Dermis microvascular lymphatic vessel endothelial cell (primary cell): ENCODE results near the gene SH3BP4. TPM values are rescaled to one million over a fixed set of nuclear protein-coding genes. Genes with fewer than 3 reads are reported as not detected.
A peak's percentile ranks its signal among the peaks of the same experiment; 100 is the strongest.

Source experiments
- DNase-seq, 2 donors: peaks; one replicate each; pipeline versions ENCODE4 v3.0.0 to v3.0.0-alpha.2; 2010; ENCODE audit warnings: low read depth in 2 of 2
- total RNA-seq: library from RNA; depleted of rRNA; stranded (reverse); fragments of >200 nt; gene quantifications from 2 replicates; pipeline ENCODE4 v1.2.1, GENCODE V29; 2014

SH3BP4 gene
- total RNA-seq, 1 donor from 2014 or later = 16.0 TPM

DNA sequence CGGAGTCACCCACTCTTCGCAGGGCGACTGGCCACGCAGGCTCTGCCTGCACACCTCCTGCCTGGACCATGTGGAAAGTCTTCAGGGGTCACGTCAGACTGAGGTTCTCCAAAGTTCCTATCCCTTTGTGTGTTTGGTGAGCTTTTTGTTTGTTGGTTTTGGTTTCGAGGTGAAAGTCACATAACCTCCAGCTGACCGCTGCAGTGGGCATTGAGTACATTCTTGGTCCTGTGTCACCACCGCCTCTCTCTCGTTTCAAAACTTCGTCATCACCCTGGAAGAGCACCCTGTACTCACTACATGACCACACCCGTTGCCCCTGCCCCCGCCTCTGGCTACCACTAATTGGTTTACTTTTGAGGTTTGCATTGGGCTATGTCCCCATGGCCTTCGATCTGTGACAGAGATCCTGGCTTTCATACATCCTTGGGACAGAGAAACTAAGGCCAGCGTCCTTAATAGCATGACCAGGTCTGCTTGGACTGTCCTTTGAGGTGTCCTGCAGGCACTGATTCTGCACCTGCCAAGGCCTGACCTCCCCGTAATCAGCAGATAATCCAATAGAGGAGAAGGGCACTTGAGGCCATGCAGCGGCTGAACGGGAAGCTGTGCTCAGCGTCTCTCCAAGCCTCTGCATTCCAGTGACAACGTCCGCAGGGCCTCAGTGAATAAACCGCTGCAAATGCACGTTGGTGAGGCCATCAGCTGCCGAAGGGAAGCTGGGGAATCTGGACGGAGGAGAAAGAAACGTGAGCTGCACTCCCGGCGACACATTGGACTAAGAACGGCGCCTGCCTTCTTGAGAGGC is 46.8 kb downstream of the SH3BP4 start:
- no peak for DNase-seq

DNA sequence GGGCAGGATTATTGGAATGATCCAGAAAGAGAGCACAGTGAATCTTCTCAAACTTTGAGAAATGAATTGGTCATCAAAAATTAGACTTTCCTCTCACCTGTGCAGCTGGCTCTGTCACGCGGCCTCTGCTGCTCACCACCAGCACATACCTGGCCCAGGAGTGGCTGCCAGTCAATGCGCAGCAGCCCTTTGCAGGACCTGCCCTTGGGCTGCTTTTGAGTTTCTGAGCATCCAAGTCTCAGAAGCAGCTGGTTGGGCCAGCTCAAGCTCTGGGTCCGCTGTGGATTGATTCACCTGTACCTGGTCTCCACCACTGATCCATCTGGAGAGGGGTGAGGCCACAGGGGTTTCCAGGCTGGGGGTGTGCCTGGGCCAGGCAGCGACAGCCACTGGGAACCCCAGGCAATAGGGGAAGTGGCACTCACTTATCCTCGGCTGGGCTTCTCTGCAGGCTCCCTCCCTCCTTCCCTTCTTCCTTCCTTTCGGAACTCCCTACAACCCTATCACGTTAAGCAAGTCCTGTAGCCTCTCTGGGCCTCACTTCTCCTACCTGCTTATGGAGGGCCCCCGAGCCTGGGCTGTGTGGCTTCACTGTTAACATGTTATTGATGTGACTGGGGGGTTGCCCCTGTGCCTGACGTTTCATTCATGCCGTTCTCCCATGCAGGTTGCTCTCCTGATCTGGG is 48.1 kb downstream of the SH3BP4 start:
- DNase-seq = no peak

DNA sequence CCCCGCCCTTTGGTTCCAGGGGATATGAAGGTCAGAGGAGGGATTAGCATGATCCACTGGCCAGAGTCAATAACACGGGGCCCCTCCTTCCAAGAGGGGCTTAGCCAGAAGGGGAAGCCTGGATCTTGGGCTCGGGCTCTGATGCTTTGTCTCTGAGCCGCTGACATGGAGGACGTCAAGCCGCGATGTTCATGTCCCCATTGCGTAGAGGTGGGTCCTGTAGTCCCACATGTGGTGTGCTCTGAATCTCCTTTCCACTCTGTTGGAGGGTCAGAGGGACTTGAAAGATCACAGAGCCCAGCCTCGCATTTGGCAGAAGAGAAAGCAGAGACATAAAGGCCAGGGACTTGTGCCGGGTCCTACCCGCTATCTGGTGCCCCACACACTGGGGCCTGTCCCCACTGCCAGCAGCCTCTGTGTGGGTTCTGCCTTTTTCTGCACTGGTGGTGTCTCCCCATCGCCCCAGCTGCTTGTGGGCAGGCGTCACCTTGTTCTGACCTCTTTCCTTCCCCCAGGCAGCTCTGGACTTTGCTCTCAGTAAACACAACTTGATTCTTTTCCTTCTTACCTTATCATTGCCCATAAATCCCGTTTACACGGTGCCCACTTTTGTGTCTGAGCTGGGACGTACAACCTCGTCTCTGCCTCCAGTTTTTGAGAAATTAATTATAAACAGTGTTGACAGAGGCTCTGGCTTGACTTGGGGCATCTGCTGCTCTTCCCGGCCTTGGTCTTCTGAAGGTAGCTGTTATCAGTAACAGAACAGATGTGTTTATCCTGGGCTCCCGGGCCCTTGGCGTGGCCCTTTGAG is 48.8 kb downstream of the SH3BP4 start:
- DNase-seq = no peak

DNA sequence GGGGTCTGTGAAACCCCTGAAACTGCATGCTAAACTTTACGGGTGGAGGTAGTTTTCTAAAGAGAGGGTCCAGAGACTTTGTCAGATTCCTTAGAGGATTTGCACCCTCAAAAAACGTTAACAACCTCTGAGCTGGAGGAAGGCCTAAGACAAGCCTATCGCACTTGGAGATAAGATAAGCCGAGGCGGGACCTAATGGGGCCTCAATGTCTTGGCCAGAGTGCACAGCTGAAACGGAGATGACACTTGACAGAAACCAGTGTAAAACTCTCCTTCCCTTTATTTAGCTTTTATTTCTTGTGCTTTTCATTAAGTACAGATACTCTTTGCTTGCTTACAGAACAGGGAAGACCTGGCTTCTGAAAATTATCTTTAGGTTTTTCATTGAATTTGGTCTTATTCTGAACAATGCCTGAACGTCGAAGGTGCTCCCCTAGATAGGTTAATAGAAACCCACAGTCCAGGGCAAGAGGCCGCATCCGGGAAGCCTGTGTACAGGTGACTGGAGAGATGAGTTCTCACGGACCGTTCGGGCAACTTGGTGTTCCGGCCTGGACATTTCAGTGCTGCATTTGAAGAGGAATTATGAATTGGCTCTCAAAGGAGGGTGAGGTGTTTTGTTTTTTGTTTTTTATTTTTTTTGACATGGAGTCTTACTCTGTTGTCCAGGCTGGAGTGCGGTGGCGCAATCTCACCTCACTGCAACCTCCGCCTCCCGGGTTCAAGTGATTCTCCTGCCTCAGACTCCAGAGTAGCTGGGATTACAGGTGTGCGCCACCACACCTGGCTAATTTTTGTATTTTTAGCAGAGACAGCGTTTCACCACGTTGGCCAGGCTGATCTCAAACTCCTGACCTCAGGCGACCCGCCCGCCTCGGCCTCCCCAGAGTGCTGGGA is 49.7 kb downstream of the SH3BP4 start:
- DNase-seq = no peak

DNA sequence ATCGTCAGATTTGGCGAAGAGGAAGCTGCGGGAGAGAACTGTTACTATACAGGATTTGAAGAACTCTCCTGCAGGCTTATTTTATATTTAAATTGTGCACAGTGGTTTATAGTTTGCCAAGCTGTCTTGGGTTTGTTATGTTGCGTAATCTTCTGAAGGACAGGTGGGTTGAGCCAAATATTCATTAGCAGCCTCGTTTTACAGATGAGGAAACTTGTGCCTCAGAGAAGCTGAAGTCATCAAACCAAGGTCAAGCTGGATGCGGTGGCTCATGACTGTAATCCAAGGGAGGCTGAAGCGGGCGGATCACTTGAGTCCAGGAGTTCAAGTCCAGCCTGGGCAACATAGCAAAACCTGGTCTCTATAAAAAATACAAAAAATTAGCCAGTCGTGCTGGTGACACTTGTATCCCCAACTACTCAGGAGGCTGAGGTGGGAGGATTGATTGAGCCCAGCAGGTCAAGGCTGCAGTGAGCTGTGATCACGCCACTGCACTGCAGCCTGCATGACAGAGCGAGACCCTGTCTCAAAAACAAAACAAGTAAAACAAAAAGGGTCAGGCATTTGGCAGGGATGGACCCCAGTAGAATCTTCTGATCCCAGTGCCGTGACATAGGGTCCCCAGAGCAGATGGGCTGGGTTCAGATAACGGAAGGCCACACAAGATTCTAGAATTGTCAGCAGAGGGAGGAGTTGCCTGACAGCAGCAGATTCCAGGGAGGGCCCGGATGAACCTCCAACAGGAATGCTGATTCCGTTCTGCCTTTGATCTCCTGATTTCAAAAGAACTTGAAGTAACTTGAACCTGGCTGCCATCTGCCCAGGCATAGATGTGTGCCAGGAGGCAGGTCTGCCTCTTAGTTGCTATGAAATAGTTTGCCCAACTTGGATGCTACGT is 50.6 kb downstream of the SH3BP4 start:
- no peak for DNase-seq

DNA sequence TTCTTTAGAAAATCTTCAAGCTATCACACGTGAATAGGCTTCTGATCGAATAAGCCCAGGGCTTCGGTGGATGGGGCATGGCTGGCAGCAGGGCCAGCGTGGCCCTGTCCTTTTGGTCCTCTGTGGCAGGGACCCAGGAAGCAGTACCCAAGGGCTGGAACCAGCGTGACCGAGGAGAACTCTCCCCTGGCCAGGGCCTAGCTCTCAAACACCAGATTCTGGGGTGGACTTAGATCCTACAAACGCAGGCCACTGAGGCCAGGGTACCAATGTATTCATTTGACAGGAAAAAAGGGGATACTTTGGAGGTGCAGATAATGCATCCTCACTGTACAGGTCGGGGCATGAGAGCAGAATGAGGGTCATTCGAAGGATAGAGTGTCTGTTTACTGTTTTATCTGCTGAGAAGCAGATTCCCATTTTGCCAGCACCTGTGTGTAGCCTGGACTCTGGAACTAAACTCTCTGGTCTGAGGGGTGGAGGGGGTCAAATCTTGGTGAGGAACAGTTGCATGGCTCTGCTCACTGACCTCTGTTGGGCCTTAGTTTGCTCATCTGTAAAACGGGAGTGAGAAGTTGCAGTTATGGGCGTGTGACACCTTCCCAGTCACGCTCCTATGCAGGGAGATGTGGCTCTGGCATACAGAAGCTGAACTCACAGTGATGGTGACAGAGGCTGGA is 51.4 kb downstream of the SH3BP4 start:
- DNase-seq = no peak

DNA sequence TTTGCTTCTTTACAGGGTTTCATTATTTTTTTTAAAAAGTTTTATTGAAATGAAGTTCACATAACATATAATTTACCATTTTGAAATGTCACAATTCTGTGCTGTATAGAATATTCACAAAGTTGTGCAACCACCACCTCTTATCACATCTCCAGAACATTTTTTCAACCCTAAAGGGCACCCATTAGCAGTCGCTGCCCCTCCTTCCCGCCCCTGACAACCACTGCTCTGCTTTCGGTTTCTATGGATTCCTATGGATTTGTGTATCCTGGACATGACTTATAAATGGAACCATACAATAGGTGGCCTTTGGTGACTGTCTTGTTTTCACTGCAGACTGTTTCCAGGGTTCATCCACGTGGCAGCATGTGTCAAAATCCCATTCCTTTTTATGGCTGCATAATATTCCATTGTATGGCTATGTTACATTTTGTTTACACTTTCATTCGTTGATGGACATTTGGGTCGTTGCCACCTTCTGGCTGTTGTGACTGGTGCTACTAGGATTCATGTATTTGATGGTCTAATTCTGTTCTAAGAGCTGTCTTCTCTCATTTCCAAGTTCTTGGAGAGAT is 52.6 kb downstream of the SH3BP4 start:
- no peak for DNase-seq

DNA sequence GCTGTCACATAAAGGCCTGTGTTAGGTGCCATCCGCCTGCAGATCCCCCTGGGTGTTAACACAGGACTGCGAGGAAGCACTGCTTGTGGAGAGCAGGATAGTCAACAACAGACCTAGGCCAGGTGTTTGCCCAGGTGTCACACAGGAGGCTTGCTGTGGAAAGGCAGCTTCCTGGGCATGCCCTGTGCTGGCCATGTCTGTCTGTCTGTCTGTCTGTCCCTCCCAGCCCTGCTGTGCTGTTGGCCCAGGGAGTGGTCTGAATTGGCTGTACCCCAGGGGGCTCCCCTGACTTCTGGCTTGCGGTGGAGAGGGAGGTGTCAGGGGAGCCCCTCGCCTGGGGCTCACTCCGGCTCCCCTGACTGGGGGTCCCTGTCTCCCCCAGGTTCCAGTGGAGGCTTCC is 53.2 kb downstream of the SH3BP4 start:
- DNase-seq = no peak

DNA sequence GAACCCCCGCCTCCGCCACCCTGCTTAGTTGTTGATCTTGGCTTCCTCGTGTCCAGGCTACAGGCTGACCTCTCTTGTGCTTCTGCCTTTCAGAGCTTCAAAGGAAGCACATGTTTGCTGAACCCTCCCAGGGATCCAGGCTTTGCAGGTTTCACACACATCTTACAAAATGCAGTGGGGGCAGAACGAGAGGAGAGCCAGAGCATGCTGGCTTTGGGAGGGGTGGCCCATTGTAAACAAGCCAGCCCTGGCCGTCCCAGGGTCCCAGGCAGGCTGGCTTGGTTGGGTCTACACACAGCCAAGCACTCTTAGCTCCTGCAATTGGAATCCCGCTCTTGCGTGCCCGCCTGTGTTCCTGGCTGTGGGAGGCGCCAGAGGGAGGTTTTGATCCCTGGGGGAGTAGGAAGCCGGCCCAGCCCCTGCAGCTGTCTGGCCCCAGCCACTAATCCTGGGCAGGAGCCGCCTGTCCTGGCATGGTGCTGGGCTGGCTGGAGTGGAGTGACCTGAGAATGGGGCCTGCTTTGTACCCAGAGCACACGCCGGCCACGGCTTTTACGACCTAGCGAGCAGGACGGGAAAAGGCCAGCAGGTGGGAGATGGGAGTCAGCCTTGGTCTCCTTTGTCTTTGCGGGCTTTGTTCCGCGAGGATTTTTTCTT is 53.9 kb downstream of the SH3BP4 start:
- peak in 1 of 2 donors; percentile 64 for DNase-seq

DNA sequence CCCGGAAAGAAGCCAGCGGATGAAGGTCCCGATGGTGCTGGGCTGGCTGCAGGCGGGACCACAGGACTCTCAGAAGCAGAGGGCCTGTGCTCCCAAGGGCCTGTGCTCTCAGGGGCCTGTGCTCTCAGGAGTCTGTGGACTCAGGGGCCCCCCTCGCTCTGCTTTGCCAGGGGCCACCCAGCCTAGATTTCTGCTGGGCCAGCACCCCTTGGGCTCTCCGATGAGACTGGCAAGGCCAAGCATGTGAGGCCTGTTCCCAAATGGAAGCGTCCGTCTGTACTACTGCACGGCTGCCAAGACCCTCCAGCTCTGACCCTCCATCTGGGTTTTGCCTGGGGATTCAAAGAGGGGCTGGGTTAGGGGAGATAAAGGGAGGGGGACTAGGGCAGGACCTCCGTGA is 54.6 kb downstream of the SH3BP4 start:
- DNase-seq = no peak

DNA sequence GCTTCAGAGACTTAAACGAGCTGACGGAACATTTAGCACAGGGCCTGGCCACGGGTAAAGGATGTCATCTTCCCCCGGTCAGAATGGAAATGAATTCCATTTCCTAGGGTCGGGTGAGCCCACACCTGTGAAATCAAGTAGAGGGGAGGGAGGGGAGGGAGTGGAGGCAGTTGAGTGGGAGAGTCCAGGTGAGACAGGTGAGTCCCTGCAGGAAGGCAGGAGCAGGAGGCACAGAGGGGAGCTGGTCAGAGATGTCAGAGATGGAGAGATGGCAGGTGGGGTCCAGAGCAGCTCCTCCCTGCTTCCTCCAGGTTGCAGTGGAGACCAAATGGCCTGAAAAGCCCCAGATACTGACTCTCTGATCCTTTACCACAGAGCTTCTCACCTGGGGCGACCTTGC is 55.2 kb downstream of the SH3BP4 start:
- no peak for DNase-seq

DNA sequence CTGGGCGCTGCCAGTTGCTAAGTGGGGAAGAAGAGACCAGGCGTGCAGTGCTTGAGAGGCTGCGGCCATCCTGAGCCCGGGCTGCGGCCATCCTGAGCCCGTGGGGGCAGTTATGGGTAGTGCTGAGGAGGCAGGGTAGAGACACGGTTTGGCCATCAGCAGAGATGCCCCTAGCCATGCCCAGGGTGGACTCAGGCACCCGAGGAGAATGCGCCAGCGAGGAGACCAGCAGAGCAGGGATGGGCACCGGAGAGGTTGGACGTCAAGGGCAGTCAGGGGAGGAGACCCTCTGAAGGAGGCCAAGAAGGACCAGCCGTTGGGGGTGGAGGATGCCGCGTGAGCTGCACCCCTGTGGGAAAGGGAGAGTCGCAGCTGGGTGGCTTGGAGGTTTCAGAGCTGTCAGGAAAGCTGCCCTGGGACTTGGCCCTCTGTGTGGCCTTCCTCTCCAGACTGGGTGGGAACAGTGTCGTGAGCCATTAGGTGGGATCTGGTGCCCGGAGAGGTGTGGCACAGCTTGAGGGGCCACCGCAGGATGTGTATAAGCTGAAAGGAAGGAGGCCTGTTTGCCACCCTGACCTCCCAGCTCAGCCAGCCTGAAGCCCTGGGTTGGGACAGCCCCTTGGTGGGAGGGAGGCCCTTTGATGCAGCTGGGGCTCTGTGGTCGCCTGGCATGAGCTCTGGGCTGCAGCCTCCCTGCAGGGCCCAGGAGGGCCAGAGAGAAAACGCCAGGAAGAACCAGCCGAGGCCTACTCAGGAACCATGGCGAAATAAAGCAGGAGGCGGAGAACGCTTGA is 56.0 kb downstream of the SH3BP4 start:
- DNase-seq = no peak

DNA sequence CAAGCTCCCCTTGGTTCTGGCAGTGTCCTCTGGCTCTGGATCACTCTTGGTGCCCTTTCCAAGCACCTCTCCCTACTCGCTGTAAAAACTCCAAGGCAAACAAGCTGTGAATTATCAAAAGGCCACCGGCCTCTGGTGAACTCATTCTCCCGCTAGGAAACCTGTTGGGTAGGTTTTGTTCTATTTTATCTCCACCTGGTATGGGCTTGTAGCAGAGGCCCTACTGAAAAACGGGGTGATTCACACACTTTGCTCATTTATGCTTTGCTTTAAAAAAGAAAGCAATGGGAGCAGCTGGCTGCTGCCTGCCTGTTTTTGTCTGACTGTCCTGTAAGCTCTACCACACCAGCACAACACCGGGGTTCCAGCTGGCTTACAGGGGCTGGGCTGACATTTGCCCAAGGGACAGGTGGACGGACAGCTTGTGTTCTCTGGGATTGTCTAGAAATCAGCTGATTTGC is 56.8 kb downstream of the SH3BP4 start:
- DNase-seq = no peak

DNA sequence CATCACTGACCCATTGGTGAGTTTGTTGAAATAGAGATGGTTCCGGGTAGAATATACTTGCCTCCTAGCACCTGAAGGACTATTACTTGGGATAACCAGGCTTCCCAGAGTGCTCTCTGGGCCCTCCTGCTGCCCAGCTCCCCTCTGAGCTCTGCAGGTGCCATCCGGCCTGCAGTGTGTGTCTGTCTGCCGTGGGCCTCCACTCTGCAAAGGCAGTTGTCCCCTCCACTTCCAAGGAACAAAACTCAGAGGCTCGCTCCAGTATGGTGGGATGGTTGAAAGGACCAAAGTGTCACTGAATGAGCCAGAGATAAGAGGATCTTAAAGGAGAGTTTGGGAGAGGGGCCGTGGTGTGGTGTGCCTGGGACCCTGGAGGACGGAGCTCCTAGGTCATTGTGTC is 57.3 kb downstream of the SH3BP4 start:
- no peak for DNase-seq

DNA sequence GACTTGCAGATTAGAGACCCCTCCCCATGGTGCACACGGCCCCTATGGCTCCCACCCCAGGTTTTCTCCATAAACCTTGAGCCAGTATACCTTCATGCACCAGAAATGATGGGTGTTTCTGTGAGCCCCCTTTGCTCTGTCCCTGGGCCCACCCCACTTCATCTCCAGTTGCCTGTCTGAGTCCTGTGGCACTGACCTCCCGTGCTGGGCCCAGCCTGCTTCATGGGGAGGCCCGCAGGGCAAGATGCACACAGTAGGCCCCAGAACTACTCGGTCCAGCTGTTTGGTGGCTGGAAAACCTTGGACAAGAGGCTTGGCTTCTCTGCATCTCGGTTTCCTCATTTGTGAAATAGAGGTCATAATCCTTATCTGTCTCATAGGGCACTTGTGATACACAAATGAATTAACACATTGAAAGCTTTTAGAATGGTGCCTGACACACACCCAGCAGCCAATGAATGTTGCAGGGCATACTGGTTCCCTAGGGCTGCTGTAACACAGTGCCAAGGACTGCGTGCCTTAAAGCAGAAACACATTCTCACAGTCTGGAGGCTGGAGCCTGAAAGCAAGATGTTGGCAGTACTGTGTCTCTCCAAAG is 58.4 kb downstream of the SH3BP4 start:
- DNase-seq = no peak

DNA sequence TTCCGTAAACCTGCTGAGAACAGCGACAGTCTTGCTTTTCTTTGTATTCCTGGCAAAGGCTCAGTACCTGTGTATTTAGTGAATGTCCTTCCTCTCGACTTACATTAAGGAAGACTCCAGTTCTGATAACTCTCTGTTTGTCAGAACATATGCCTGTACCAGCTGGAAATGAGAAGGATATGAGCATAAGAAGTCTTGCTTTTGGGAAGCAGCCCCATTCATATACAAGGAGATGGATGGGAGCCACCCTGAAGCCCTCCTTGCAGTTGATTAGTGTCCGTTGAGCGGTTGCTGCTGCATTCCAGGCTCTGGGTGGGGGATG is 59.8 kb downstream of the SH3BP4 start:
- DNase-seq = no peak

DNA sequence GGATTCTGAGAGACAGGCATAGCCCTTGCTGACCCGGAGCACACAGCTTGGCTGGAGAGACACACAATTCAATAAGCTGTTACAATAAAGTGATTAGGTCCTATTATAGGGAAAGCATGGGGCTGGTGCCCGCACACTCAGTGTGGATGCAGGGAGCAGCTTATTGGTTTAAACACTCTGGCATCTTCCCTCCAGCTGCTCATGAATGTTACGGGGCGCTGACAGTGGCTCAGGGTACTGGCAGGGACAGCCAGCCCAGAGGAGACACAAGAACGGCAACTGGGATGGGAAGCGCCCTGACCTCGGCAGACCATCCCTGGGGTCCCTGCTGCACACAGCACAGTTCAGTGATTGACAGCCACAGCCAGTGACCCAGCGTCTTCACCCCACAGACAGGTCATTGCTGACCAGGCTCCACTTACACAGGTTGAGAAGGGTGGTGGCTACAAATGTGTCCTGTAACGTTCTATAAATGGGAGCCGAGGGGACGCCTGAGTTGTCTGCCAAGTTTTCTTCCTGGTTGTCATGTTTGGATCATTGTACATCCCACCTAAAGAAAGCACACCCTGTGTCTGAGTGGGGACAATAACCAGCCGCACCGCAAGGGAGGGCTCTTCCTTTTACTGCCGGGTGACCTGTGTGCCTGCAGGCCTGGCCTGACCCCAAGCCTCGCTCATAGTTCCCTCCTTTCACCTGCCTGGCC is 60.3 kb downstream of the SH3BP4 start:
- no peak for DNase-seq
